DND-41 (cell line): ENCODE measurements around the gene GLIPR2.

Experiments
- ATAC-seq: fragments of 200-7000 bp; cut with Tn5 transposase; 3 replicates; pipeline ENCODE4 v1.9.1; 2021; ENCODE audit warnings: low read depth; ENCODE audit not compliant: insufficient read depth
- DNase-seq: peaks from one replicate; pipeline ENCODE4 v3.0.0-alpha.2; 2020
- H2AFZ ChIP-seq: 2 replicates; pipeline ENCODE4 v1.6.0; 2012; ENCODE audit warnings: low read depth, low read length
- H3K27ac ChIP-seq: 2 replicates; pipeline ENCODE4 v1.5.1; 2012; ENCODE audit warnings: low read length, inconsistent platforms
- H3K27me3 ChIP-seq: fragments of 200-600 bp; sonication (generic); 2 replicates; pipeline ENCODE4 v1.6.0; 2012; ENCODE audit warnings: low read length, mild to moderate bottlenecking, inconsistent platforms; ENCODE audit not compliant: insufficient read depth, poor library complexity
- H3K36me3 ChIP-seq: 2 replicates; pipeline ENCODE4 v1.5.1; 2012; ENCODE audit warnings: low read length, inconsistent platforms; ENCODE audit not compliant: insufficient read depth
- H3K4me1 ChIP-seq: 2 replicates; pipeline ENCODE4 v1.5.1; 2012; ENCODE audit warnings: mild to moderate bottlenecking, low read length; ENCODE audit not compliant: insufficient read depth
- H3K4me2 ChIP-seq: 2 replicates; pipeline ENCODE4 v1.6.0; 2012; ENCODE audit warnings: mild to moderate bottlenecking, moderate library complexity, low read length, inconsistent platforms; ENCODE audit not compliant: insufficient read depth
- H3K4me3 ChIP-seq, 2 experiments: fragments of 200-600 bp in 1 of 2; shearing (Covaris generic) in 1 of 2; 2 replicates each; pipeline ENCODE4 v1.5.1; 2012 to 2016; ENCODE audit warnings: inconsistent platforms in 2 of 2, low read length in 2 of 2, mild to moderate bottlenecking in 2 of 2, low read depth in 1 of 2, moderate library complexity in 1 of 2
- H3K79me2 ChIP-seq: 2 replicates; pipeline ENCODE4 v1.6.0; 2012; ENCODE audit warnings: low read length, inconsistent platforms; ENCODE audit not compliant: insufficient read depth
- H3K9ac ChIP-seq: 2 replicates; pipeline ENCODE4 v1.6.0; 2012; ENCODE audit warnings: low read depth, mild to moderate bottlenecking, inconsistent platforms, low read length, moderate library complexity
- H3K9me3 ChIP-seq: 2 replicates; pipeline ENCODE4 v1.5.1; 2012; ENCODE audit warnings: low read length, moderate library complexity, mild to moderate bottlenecking, inconsistent platforms; ENCODE audit not compliant: insufficient read depth, severe bottlenecking
- H4K20me1 ChIP-seq: 2 replicates; pipeline ENCODE4 v1.6.0; 2012; ENCODE audit warnings: low read length; ENCODE audit not compliant: insufficient read depth
- EZH2 ChIP-seq: IDR thresholded peaks from 3 replicates; pipeline ENCODE4 v1.6.1; 2012; ENCODE audit warnings: borderline replicate concordance, low read depth, mild to moderate bottlenecking, moderate library complexity, low read length, inconsistent platforms; ENCODE audit not compliant: severe bottlenecking
- TF ChIP-seq, protein P1 (sequence below): IDR thresholded peaks from 2 replicates; pipeline ENCODE4 v1.5.1; 2012; ENCODE audit warnings: borderline replicate concordance, low read length, moderate library complexity, mild to moderate bottlenecking; ENCODE audit not compliant: poor library complexity, severe bottlenecking; ENCODE audit errors: extremely low read depth

Gene GLIPR2

GRCh38 chr9:36187414-36187813 lies 50.9 kb downstream of the GLIPR2 start:
- TF ChIP-seq, protein P1, sequence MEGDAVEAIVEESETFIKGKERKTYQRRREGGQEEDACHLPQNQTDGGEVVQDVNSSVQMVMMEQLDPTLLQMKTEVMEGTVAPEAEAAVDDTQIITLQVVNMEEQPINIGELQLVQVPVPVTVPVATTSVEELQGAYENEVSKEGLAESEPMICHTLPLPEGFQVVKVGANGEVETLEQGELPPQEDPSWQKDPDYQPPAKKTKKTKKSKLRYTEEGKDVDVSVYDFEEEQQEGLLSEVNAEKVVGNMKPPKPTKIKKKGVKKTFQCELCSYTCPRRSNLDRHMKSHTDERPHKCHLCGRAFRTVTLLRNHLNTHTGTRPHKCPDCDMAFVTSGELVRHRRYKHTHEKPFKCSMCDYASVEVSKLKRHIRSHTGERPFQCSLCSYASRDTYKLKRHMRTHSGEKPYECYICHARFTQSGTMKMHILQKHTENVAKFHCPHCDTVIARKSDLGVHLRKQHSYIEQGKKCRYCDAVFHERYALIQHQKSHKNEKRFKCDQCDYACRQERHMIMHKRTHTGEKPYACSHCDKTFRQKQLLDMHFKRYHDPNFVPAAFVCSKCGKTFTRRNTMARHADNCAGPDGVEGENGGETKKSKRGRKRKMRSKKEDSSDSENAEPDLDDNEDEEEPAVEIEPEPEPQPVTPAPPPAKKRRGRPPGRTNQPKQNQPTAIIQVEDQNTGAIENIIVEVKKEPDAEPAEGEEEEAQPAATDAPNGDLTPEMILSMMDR, result no peak
- no peak for DNase-seq
- Histone ChIP-seq H3K9me3 (no peaks in the 10 kb centered on the region), H3K27me3 (no peaks in the 10 kb centered on the region), H3K4me2 (no peak overlapping the region), H2AFZ (no peak overlapping the region), H3K4me3 (no peak overlapping the region), H3K79me2 (peaks cover 22% of the 10 kb centered on the region), H3K27ac (no peak overlapping the region), H3K9ac (no peak overlapping the region), H4K20me1 (peaks cover 9% of the 10 kb centered on the region), H3K4me1 (peaks cover 17% of the 10 kb centered on the region), H3K36me3 (peaks cover 4% of the 10 kb centered on the region; the same call in 1 of the 2 replicates)
- no peak for ATAC-seq

- no peak overlapping the region for H3K4me2 ChIP-seq
- H3K27me3 ChIP-seq, result no peaks in the 10 kb centered on the region
- no peak overlapping the region for H3K9ac ChIP-seq
- TF ChIP-seq EZH2, result no peak
- TF ChIP-seq, protein P1, result no peak
- ATAC-seq (no peak), DNase-seq (no peak)
- no peak overlapping the region for H3K4me3 ChIP-seq
- peaks cover 25% of the 10 kb centered on the region for H3K4me1 ChIP-seq
- H3K79me2 ChIP-seq, result peaks cover 30% of the 10 kb centered on the region
- H3K9me3 ChIP-seq, result no peaks in the 10 kb centered on the region
- no peak overlapping the region for H2AFZ ChIP-seq
- H3K27ac ChIP-seq, result no peak overlapping the region
- peaks cover 14% of the 10 kb centered on the region for H4K20me1 ChIP-seq
- H3K36me3 ChIP-seq, result peaks cover 7% of the 10 kb centered on the region; the same call in 1 of the 2 replicates
Observed at GRCh38 chr9:36188212-36188611, 51.7 kb downstream of the GLIPR2 start.

DNA sequence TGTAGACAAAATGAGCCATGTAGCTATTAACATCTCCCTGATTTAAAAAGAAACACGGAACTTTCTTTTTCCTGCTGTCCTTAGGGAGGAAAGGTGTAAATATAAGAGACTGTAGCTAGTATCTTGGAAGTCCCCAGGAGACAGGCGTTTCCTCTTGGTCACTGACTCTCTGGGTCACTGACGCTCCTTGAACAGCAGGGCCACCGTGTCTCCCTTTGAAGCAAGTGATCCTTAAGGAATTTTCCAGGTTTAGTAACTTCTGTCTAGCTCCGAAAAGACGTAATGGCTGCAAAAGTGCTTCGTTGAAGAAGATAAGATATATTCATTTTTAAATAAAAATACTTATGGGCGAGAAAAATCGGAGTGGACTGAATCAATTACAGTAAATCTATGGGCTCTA lies 53.4 kb downstream of the GLIPR2 start:
- Histone ChIP-seq H3K4me3 (peak overlapping the region; percentile 54 to 96), H3K9me3 (no peaks in the 10 kb centered on the region), H3K27ac (peak overlapping the region; percentile 97), H3K36me3 (peaks cover 21% of the 10 kb centered on the region), H3K4me1 (peaks cover 37% of the 10 kb centered on the region), H4K20me1 (peaks cover 30% of the 10 kb centered on the region), H3K9ac (peak overlapping the region; percentile 92), H2AFZ (peak overlapping the region; percentile 97), H3K27me3 (no peaks in the 10 kb centered on the region), H3K79me2 (peaks cover 47% of the 10 kb centered on the region), H3K4me2 (peak overlapping the region; percentile 81)
- ATAC-seq (no peak), DNase-seq (no peak)
- TF ChIP-seq, protein P1, result no peak
- TF ChIP-seq EZH2, result no peak
